Thyroid gland (tissue), 4 donors: ENCODE results near the gene ENAH.

Experiments used
- POLR2A ChIP-seq, 2 donors: fragments of 450-650 bp; IDR thresholded peaks; one replicate each; pipeline ENCODE4 v1.6.1; 2017; ENCODE audit warnings: antibody characterized with exemption in 2 of 2, mild to moderate bottlenecking in 2 of 2, moderate library complexity in 1 of 2
- TF ChIP-seq, protein P1 (sequence below), 6 experiments: fragments of 200-600 bp in 3 of 6; fragments of 450-650 bp in 3 of 6; sonication (generic) in 3 of 6; IDR thresholded peaks; one replicate each; pipeline ENCODE4 v1.5.1; 2016 to 2019; ENCODE audit warnings: antibody characterized with exemption in 6 of 6, mild to moderate bottlenecking in 2 of 6, inconsistent platforms in 1 of 6, moderate library complexity in 1 of 6

DNA sequence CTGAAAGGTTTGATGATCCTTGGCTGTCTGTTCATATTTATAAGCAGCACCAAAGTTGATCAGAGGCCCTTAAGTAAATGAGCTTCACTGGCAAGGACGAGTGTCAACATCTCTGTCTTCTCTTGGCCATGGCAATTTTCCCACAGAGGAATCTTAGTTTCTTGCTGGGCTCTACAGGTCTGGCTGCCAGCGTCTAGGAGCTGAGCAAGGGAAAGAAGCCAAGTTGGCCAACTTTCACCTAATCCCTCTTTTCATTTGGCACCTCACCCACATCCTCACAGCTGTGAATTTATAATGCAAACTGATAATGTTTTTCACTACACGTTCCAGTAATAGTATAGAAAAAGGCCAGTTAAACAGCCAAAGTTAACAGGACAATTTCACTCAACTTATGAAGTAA lies 126.0 kb downstream of the ENAH start:
- TF ChIP-seq, protein P1, sequence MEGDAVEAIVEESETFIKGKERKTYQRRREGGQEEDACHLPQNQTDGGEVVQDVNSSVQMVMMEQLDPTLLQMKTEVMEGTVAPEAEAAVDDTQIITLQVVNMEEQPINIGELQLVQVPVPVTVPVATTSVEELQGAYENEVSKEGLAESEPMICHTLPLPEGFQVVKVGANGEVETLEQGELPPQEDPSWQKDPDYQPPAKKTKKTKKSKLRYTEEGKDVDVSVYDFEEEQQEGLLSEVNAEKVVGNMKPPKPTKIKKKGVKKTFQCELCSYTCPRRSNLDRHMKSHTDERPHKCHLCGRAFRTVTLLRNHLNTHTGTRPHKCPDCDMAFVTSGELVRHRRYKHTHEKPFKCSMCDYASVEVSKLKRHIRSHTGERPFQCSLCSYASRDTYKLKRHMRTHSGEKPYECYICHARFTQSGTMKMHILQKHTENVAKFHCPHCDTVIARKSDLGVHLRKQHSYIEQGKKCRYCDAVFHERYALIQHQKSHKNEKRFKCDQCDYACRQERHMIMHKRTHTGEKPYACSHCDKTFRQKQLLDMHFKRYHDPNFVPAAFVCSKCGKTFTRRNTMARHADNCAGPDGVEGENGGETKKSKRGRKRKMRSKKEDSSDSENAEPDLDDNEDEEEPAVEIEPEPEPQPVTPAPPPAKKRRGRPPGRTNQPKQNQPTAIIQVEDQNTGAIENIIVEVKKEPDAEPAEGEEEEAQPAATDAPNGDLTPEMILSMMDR (IDR thresholded peaks at IDR 0.05): no peak
- TF ChIP-seq POLR2A (IDR thresholded peaks at IDR 0.05): no peak
